ENCODE measurements around the gene SCLY. TPM values are rescaled to one million over a fixed set of nuclear protein-coding genes. Genes with fewer than 3 reads are reported as not detected.

SCLY gene
- total and polyA plus RNA-seq, 12 donors = 8.3 to 14.5 (median 11.4) TPM

- intact Hi-C loops (cut with DNase I) = loop anchor here in 1 of 10 donors (10.0 kb wide), 1 partner anchor 276 kb away; the partner anchor contains the start of gene RAMP1
- H3K27ac ChIP-seq = no peak overlapping the region
- DNase-seq (peak in 1 of 2 donors; percentile 7), ATAC-seq (no peak)
- H3K27me3 ChIP-seq = no peaks in the 10 kb centered on the region
- no peak for TF ChIP-seq CTCF (IDR thresholded peaks at IDR 0.05)
- peaks cover 0 to 8% (median 0%) of the 10 kb centered on the region in 9 donors for H3K4me1 ChIP-seq
- WGBS, 2 donors = 92% methylated on average over 67 to 68 of the region's 68 CpGs
- no peaks in the 10 kb centered on the region for H3K36me3 ChIP-seq
- H3K4me3 ChIP-seq = no peak overlapping the region
- H3K9me3 ChIP-seq = no peaks in the 10 kb centered on the region
Measured at GRCh38 chr2:238130696-238131628, 70.2 kb downstream of the SCLY start.

GRCh38 chr2:238131761-238132462 lies 71.1 kb downstream of the SCLY start:
- H3K4me1 ChIP-seq = peaks cover 0 to 16% (median 6%) of the 10 kb centered on the region in 9 donors
- no peak overlapping the region for H3K4me3 ChIP-seq
- H3K27ac ChIP-seq = no peak overlapping the region
- ATAC-seq (no peak), DNase-seq (peak in 1 of 2 donors; percentile 8)
- 89 to 90% methylated on average over 14 of the region's 14 CpGs for WGBS, 2 donors
- no peaks in the 10 kb centered on the region for H3K27me3 ChIP-seq
- no peak for TF ChIP-seq CTCF (IDR thresholded peaks at IDR 0.05)
- intact Hi-C loops (cut with DNase I) = loop anchor here in 1 of 10 donors (10.0 kb wide), 1 partner anchor 277 kb away; the partner anchor contains the start of gene RAMP1
- H3K36me3 ChIP-seq = no peaks in the 10 kb centered on the region
- H3K9me3 ChIP-seq = no peaks in the 10 kb centered on the region

- H3K4me3 ChIP-seq = no peak overlapping the region
- H3K36me3 ChIP-seq = no peaks in the 10 kb centered on the region
- WGBS, 2 donors = 86 to 92% methylated on average over 23 of the region's 23 CpGs
- DNase-seq (peak in 1 of 2 donors; percentile 3), ATAC-seq (no peak)
- no peak for TF ChIP-seq CTCF (IDR thresholded peaks at IDR 0.05)
- H3K4me1 ChIP-seq = peaks cover 0 to 15% (median 11%) of the 10 kb centered on the region in 9 donors
- no peak overlapping the region for H3K27ac ChIP-seq
- H3K27me3 ChIP-seq = no peaks in the 10 kb centered on the region
- H3K9me3 ChIP-seq = no peaks in the 10 kb centered on the region
- intact Hi-C loops (cut with DNase I) = loop anchor here in 1 of 10 donors (10.0 kb wide), 1 partner anchor 278 kb away; the partner anchor contains the start of gene RAMP1
Measured at GRCh38 chr2:238132463-238133450, 72.0 kb downstream of the SCLY start.

All from heart right ventricle (tissue), 16 donors.